Neural cell (in vitro differentiated cells): ENCODE measurements around the gene PEMT.

Source experiments
- EP300 ChIP-seq: fragments of 450-650 bp; conservative IDR thresholded peaks from 2 replicates; pipeline ENCODE4 v1.6.1; 2014; ENCODE audit warnings: antibody characterized with exemption, mild to moderate bottlenecking, moderate library complexity; ENCODE audit not compliant: poor library complexity, severe bottlenecking
- EZH2 ChIP-seq: fragments of 200-600, 300-800 bp; shearing (Covaris generic), sonication (generic); IDR thresholded peaks from 2 replicates; pipeline ENCODE4 v1.6.1; 2014; ENCODE audit warnings: antibody characterized with exemption, low read length, borderline replicate concordance, mild to moderate bottlenecking; ENCODE audit not compliant: insufficient read depth, poor library complexity, severe bottlenecking
- POLR2AphosphoS5 ChIP-seq: IDR thresholded peaks from 2 replicates; pipeline ENCODE4 v1.6.1; 2012
- RAD21 ChIP-seq: fragments of 450-650 bp; conservative IDR thresholded peaks from 2 replicates; pipeline ENCODE4 v1.6.1; 2014; ENCODE audit warnings: antibody characterized with exemption, mild to moderate bottlenecking, moderate library complexity
- REST ChIP-seq: IDR thresholded peaks from 2 replicates; pipeline ENCODE4 v1.6.1; 2012; ENCODE audit warnings: borderline replicate concordance
- SMC3 ChIP-seq: fragments of 450-650 bp; conservative IDR thresholded peaks from 2 replicates; pipeline ENCODE4 v1.6.1; 2014; ENCODE audit warnings: antibody characterized with exemption, mild to moderate bottlenecking, moderate library complexity; ENCODE audit not compliant: poor library complexity
- TAF1 ChIP-seq: IDR thresholded peaks from 2 replicates; pipeline ENCODE4 v1.6.1; 2012; ENCODE audit warnings: low read depth
- TF ChIP-seq, protein P1 (sequence below): fragments of 450-650 bp; IDR thresholded peaks from 2 replicates; pipeline ENCODE4 v1.5.1; 2014; ENCODE audit warnings: antibody characterized with exemption, mild to moderate bottlenecking, moderate library complexity; ENCODE audit not compliant: poor library complexity, severe bottlenecking

GRCh38 chr17:17513626-17514025 is 77.9 kb downstream of the PEMT start:
- TF ChIP-seq SMC3 = no peak
- TF ChIP-seq, protein P1, sequence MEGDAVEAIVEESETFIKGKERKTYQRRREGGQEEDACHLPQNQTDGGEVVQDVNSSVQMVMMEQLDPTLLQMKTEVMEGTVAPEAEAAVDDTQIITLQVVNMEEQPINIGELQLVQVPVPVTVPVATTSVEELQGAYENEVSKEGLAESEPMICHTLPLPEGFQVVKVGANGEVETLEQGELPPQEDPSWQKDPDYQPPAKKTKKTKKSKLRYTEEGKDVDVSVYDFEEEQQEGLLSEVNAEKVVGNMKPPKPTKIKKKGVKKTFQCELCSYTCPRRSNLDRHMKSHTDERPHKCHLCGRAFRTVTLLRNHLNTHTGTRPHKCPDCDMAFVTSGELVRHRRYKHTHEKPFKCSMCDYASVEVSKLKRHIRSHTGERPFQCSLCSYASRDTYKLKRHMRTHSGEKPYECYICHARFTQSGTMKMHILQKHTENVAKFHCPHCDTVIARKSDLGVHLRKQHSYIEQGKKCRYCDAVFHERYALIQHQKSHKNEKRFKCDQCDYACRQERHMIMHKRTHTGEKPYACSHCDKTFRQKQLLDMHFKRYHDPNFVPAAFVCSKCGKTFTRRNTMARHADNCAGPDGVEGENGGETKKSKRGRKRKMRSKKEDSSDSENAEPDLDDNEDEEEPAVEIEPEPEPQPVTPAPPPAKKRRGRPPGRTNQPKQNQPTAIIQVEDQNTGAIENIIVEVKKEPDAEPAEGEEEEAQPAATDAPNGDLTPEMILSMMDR = no peak
- no peak for TF ChIP-seq TAF1
- TF ChIP-seq EZH2 = no peak
- no peak for TF ChIP-seq RAD21
- no peak for TF ChIP-seq EP300
- no peak for TF ChIP-seq REST
- TF ChIP-seq POLR2AphosphoS5 = no peak
